Hair follicle dermal papilla cell (primary cell): Measurements from ENCODE around the gene UBE2L3. TPM values are rescaled to one million over a fixed set of nuclear protein-coding genes. Genes with fewer than 3 reads are reported as not detected.

Experiments used
- small RNA-seq: library from RNA; depleted of rRNA; stranded (forward); fragments of <200 nt; gene quantifications from one replicate; pipeline ENCODE3, GENCODE V24; 2012
- total RNA-seq: library from RNA; depleted of rRNA; stranded (reverse); fragments of >200 nt; gene quantifications from 2 replicates; pipeline ENCODE4 v1.2.3, GENCODE V29; 2012

UBE2L3 gene
- total RNA-seq, result 35.5 and 39.6 TPM in 2 replicates

DNA sequence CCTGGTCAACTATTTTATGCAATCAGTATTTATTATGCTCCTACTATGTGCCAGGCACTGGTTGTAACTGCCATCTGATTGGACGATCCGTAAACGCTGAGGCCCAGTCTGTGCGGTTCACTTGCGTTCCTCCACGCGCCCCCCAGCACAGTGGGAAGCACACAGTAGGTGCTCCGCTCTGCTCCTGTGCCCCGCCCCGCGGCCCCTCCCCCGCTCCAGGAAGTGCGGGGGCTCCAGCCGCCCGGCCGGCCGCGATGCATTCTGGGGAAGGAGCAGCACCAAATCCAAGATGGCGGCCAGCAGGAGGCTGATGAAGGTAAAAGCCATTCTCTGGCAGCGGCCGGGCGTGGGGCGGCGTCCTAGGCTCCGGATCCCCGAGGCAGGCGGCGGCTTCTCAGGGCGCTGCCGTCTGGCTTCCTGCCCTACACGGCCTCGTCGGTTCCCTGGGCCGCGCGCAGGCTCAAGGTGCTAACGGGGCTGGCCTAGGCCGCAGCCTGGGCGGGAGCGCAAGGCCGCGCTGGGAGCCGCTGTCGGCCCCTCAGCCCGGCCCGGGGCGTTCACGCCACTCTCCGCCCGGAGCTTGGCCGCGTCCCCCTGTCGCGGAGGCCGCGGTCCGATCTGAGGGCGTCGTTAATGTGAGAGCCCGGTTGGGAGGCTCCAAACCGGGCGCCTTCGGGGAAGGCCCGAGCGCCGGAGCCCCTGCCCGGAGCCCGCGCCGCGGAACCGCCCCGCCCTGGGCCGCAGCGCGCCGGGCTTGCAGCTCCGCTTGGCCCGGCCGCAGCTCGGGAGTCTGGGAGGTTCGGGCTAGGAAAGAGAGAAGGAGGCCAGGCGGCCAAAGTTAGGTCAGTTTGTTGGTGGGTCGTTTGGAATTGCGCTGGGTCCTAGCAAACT is at the start of gene UBE2L3:
Gene UBE2L3, plus strand, starts transcription at position 259 of the 891 bp plus-strand sequence. Its CDS starts 31 bp downstream, at position 290.

GRCh38 chr22:21551361-21551760 is 16.2 kb upstream of the UBE2L3 start, which contains the start of gene RIMBP3C:
Gene RIMBP3C (minus strand): TSS chr22:21551461. CDS start chr22:21550976, 485 bp downstream.

GRCh38 chr22:21629255-21630149 is 62.0 kb downstream of the UBE2L3 start, which contains the start of gene YDJC:
Gene YDJC (minus strand): TSS chr22:21630022. CDS start chr22:21630014, 8 bp downstream.

GRCh38 chr22:21632237-21632895 is 64.9 kb downstream of the UBE2L3 start, which contains the start of gene CCDC116:
Gene CCDC116 (plus strand): TSS chr22:21632760. CDS start chr22:21633182, 422 bp downstream.

DNA sequence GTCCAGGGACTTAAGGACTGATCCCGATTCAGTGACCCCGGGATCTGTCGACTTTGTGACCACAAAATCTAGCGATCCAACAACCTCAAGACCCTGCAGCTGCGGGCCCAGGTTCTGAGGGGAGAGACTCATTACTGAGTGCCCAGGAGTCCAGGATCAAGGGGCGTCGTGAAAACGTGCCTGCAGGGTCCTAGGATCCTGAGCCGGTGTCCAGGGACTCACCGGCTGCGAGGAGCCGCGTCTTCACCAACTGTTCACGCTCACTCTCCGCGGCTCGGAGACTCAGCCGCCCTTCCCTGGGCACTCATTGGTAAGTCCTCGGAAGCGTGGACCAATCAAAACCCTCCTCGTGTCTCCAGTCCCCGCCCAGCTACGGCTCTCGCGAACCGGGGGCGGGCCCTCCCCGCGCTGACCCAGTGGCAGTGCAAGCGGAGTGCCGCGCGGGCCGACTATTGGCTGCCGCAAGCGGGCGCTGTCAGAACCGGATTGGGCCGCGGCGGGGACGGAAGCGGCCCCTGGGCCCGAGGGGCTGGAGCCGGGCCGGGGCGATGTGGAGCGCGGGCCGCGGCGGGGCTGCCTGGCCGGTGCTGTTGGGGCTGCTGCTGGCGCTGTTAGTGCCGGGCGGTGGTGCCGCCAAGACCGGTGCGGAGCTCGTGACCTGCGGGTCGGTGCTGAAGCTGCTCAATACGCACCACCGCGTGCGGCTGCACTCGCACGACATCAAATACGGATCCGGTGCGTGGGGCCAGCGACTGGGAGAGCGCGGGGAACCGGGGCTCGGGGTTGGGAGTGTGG is 74.5 kb downstream of the UBE2L3 start, which contains the start of gene SDF2L1:
Gene SDF2L1, plus strand, starts transcription at position 514 of the 795 bp plus-strand sequence. Its CDS starts 35 bp downstream, at position 549.

Small RNAs within 50 kb of the gene (small RNA-seq; reads per million reads assigned to genes)
- gene MIR301B, result 5.8 reads per million, percentile 81 among the genes with 10 or more reads in this experiment
- gene RF00492, result not detected
- gene RN7SKP221, result not detected

Other genes with a start within 250 kb of the UBE2L3 start
- 0.16 and 0.24 TPM in 2 replicates for gene RIMBP3B, start 184.0 kb upstream of the UBE2L3 start, total RNA-seq
- gene HIC2, start 150.3 kb upstream of the UBE2L3 start, total RNA-seq, result 6.2 and 6.7 TPM in 2 replicates
- 0.65 and 0.85 TPM in 2 replicates for gene TMEM191C, start 100.3 kb upstream of the UBE2L3 start, total RNA-seq
- 0.12 and 0.32 TPM in 2 replicates for gene RIMBP3C, start 16.3 kb upstream of the UBE2L3 start, total RNA-seq
- gene YDJC, start 62.3 kb downstream of the UBE2L3 start, total RNA-seq, result 21.0 and 21.4 TPM in 2 replicates
- 0.61 and 0.65 TPM in 2 replicates for gene CCDC116, start 65.0 kb downstream of the UBE2L3 start, total RNA-seq
- gene SDF2L1, start 74.6 kb downstream of the UBE2L3 start, total RNA-seq, result 16.4 and 18.6 TPM in 2 replicates
- 34.2 and 34.7 TPM in 2 replicates for gene PPIL2, start 98.3 kb downstream of the UBE2L3 start, total RNA-seq
- gene YPEL1, start 168.1 kb downstream of the UBE2L3 start, total RNA-seq, result 0.49 and 0.73 TPM in 2 replicates